ENCODE results near the gene WTAP. TPM values are rescaled to one million over a fixed set of nuclear protein-coding genes. Genes with fewer than 3 reads are reported as not detected.

Gene WTAP
- 100 to 1,000 TPM in 3 of 4 donors, 10 to 100 TPM in 1; 83.6 to 132 (median 119) TPM for total RNA-seq

- DNase-seq = peak; percentile 97 to 98
- no peaks in the 10 kb centered on the region for H3K27me3 ChIP-seq
- TF ChIP-seq CTCF (IDR thresholded peaks at IDR 0.05) (no peak), POLR2A (IDR thresholded peaks at IDR 0.05) (peak; percentile 78 to 89)
- no peaks in the 10 kb centered on the region for H3K36me3 ChIP-seq
- H3K9me3 ChIP-seq = no peaks in the 10 kb centered on the region
- intact Hi-C loops (cut with DNase I) = loop anchor here (2.0 to 10.0 kb wide), 2 partner anchors 34 to 58 kb away; partner anchors contain the start of genes SOD2 and TCP1
- H3K4me1 ChIP-seq = peaks cover 18 to 21% of the 10 kb centered on the region in 2 donors
- peak within 1 kb of the TSS; percentile 99 to 100 (median 99) for H3K27ac ChIP-seq
- WGBS, 2 donors = 0 to 2% methylated on average over 7 to 29 of the region's 93 CpGs
- H3K4me3 ChIP-seq (replicated peaks in 1 of 3) = peak within 1 kb of the TSS; percentile 66 to 98 (median 94)
Observed at GRCh38 chr6:159726918-159727716, at the start of gene WTAP. Gene WTAP, plus strand, starts transcription at chr6:159727506. Its CDS starts 8,760 bp downstream, at chr6:159736266.

GRCh38 chr6:159677506-159678165 is 49.7 kb upstream of the WTAP start:
- Histone ChIP-seq H3K27ac (no peak overlapping the region), H3K36me3 (peaks cover 12 to 17% of the 10 kb centered on the region in 2 donors), H3K4me1 (no peaks in the 10 kb centered on the region), H3K27me3 (no peaks in the 10 kb centered on the region), H3K9me3 (no peaks in the 10 kb centered on the region), H3K4me3 (replicated peaks in 1 of 3) (no peak overlapping the region)
- TF ChIP-seq POLR2A (IDR thresholded peaks at IDR 0.05) (no peak), CTCF (IDR thresholded peaks at IDR 0.05) (no peak)
- no peak for DNase-seq
- 90 to 98% methylated on average over 5 of the region's 5 CpGs for WGBS, 2 donors
- intact Hi-C loops (cut with DNase I) = no loop called here

GRCh38 chr6:159678574-159678973 is 48.7 kb upstream of the WTAP start:
- H3K36me3 ChIP-seq = peaks cover 18 to 20% of the 10 kb centered on the region in 2 donors
- intact Hi-C loops (cut with DNase I) = no loop called here
- H3K27ac ChIP-seq = no peak overlapping the region
- 94 to 95% methylated on average over 3 of the region's 3 CpGs for WGBS, 2 donors
- no peaks in the 10 kb centered on the region for H3K9me3 ChIP-seq
- no peaks in the 10 kb centered on the region for H3K4me1 ChIP-seq
- H3K27me3 ChIP-seq = no peaks in the 10 kb centered on the region
- TF ChIP-seq CTCF (IDR thresholded peaks at IDR 0.05) (no peak), POLR2A (IDR thresholded peaks at IDR 0.05) (no peak)
- DNase-seq = no peak
- H3K4me3 ChIP-seq (replicated peaks in 1 of 3) = no peak overlapping the region

- intact Hi-C loops (cut with DNase I) = no loop called here
- Histone ChIP-seq H3K27me3 (no peaks in the 10 kb centered on the region), H3K36me3 (peaks cover 26 to 29% of the 10 kb centered on the region in 2 donors), H3K9me3 (no peaks in the 10 kb centered on the region), H3K27ac (no peak overlapping the region), H3K4me1 (no peaks in the 10 kb centered on the region), H3K4me3 (replicated peaks in 1 of 3) (no peak overlapping the region)
- 83 to 85% methylated on average over 5 of the region's 5 CpGs for WGBS, 2 donors
- TF ChIP-seq CTCF (IDR thresholded peaks at IDR 0.05) = no peak
- no peak for TF ChIP-seq POLR2A (IDR thresholded peaks at IDR 0.05)
- no peak for DNase-seq
Observed at GRCh38 chr6:159679091-159680077, 47.9 kb upstream of the WTAP start.

Measured in thyroid gland (tissue), 4 donors.